Peyer's patch (tissue), 4 donors: ENCODE data around the gene TUBAL3. TPM values are rescaled to one million over a fixed set of nuclear protein-coding genes. Genes with fewer than 3 reads are reported as not detected.

Source experiments
- DNase-seq, 3 donors: peaks; one replicate each; pipeline ENCODE4 v3.0.0-alpha.2; 2017 to 2019
- H3K27ac ChIP-seq, 4 donors: fragments of 200-600 bp; sonication (generic); one replicate each; pipeline ENCODE4 v1.5.1; 2016 to 2019
- H3K27me3 ChIP-seq, 2 donors: fragments of 200-600 bp; sonication (generic); one replicate each; pipeline ENCODE4 v1.5.1; 2019
- H3K36me3 ChIP-seq, 3 donors: fragments of 200-600 bp; sonication (generic); one replicate each; pipeline ENCODE4 v1.5.1; 2016 to 2019
- H3K4me1 ChIP-seq, 4 donors: fragments of 200-600 bp; sonication (generic); one replicate each; pipeline ENCODE4 v1.5.1; 2016 to 2019
- H3K4me3 ChIP-seq, 4 donors: fragments of 200-600 bp; sonication (generic); 1 replicate in 3 of 4; 2 replicates in 1 of 4; pipeline ENCODE4 v1.5.1; 2016 to 2019; ENCODE audit warnings: mild to moderate bottlenecking in 1 of 4
- H3K9me3 ChIP-seq, 4 donors: fragments of 200-600 bp; sonication (generic); one replicate each; pipeline ENCODE4 v1.5.1; 2016 to 2019; ENCODE audit warnings: mild to moderate bottlenecking in 1 of 4
- CTCF ChIP-seq, 6 experiments: fragments of 450-650 bp in 4 of 6; fragments of 200-600 bp in 2 of 6; sonication (generic) in 1 of 6; IDR thresholded peaks; one replicate each; pipeline ENCODE4 v1.5.1; 2017 to 2019; ENCODE audit warnings: antibody characterized with exemption in 6 of 6, mild to moderate bottlenecking in 3 of 6, moderate library complexity in 1 of 6
- POLR2A ChIP-seq, 2 donors: fragments of 450-650 bp; IDR thresholded peaks; one replicate each; pipeline ENCODE4 v1.5.1; 2017; ENCODE audit warnings: antibody characterized with exemption in 2 of 2, mild to moderate bottlenecking in 2 of 2, moderate library complexity in 2 of 2
- total RNA-seq, 4 donors: library from RNA; depleted of rRNA; stranded (reverse); fragments of >200 nt; gene quantifications; one replicate each; pipeline ENCODE4 v1.1.0, GENCODE V29; 2016

Gene TUBAL3
- total RNA-seq, 4 donors from 2014 or later: 3.3 to 95.4 (median 74.2) TPM

DNA sequence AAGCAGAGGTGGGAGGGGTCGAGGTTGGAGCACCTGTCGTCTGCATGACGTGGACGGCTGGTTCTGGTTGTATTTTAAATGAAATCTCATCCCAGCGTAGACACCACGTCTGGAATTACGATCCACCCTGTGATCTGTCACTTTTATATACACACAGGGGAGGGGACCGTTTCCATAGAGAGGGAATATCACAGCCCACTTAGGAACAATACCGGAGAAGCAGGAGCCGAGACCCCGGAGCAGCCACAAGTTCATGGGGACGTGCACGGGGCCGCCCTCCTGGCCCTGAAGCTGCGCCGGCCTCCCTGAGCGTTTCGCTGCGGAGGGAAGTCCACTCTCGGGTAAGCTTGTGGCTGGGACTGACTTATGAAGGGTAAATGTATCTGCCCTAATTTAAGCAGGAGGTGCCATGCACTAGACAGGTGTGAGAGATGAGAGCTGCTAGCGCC, 39.7 kb downstream of the TUBAL3 start, which contains the start of gene UCN3:
Gene UCN3 (plus strand): TSS at position 77 of the 449 bp plus-strand sequence. CDS start 8,755 bp downstream, outside the sequence.
- no peak within 1 kb of the TSS for H3K4me3 ChIP-seq
- no peak within 1 kb of the TSS for H3K27ac ChIP-seq
- no peaks in the 10 kb centered on the region for H3K9me3 ChIP-seq
- H3K36me3 ChIP-seq: no peaks in the 10 kb centered on the region
- no peaks in the 10 kb centered on the region for H3K27me3 ChIP-seq
- H3K4me1 ChIP-seq: peaks cover 0 to 4% (median 0%) of the 10 kb centered on the region in 4 donors
- TF ChIP-seq POLR2A (IDR thresholded peaks at IDR 0.05) (no peak), CTCF (IDR thresholded peaks at IDR 0.05) (no peak)
- no peak for DNase-seq

GRCh38 chr10:5364374-5364773, 40.3 kb downstream of the TUBAL3 start:
- Histone ChIP-seq H3K27ac (no peak overlapping the region), H3K36me3 (no peaks in the 10 kb centered on the region), H3K4me1 (peaks cover 0 to 4% (median 0%) of the 10 kb centered on the region in 4 donors), H3K9me3 (no peaks in the 10 kb centered on the region), H3K4me3 (no peak overlapping the region), H3K27me3 (no peaks in the 10 kb centered on the region)
- no peak for DNase-seq
- TF ChIP-seq POLR2A (IDR thresholded peaks at IDR 0.05) (no peak), CTCF (IDR thresholded peaks at IDR 0.05) (no peak)

DNA sequence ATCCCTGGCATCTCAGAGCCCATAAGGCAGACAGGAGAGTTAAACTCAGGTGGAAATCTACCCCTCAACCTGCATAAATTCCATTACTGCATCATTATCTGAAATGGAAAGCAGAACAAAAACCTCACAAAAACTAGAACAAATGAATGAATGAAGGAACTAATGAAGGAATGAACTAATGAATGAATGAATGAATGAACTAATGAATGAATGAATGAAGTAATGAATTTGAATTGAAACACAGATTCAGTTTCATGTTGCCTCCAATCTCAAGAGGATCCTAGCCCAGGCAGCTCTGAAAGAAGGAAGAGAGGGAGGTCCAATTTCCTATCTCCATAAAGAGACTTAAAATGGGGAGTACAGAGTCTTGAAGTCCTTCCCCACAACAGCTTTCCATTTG, 41.8 kb downstream of the TUBAL3 start:
- TF ChIP-seq CTCF (IDR thresholded peaks at IDR 0.05) (no peak), POLR2A (IDR thresholded peaks at IDR 0.05) (no peak)
- no peaks in the 10 kb centered on the region for H3K27me3 ChIP-seq

DNA sequence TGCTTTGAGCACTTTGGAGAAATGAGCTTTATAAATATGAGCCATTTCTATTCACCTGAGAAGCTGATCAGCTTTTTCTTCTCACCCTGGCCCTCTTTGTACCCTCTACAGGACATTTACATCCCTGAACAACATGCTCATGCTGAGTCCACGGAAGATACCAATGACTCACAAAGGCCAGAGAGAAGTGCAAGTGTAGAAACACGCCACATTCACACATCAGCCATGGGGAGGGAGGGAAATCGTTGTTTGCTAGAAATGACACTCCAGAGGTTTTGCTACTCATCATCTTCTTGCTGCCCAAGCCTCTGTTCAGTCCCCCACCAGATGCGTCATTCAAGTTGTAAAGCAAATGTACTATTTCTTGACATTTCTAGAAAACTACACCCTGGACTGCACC, 42.7 kb downstream of the TUBAL3 start:
- no peaks in the 10 kb centered on the region for H3K9me3 ChIP-seq
- DNase-seq: no peak
- H3K27ac ChIP-seq: no peak overlapping the region
- TF ChIP-seq POLR2A (IDR thresholded peaks at IDR 0.05): no peak
- H3K4me1 ChIP-seq: peaks cover 0 to 4% (median 0%) of the 10 kb centered on the region in 4 donors
- no peak overlapping the region for H3K4me3 ChIP-seq
- no peaks in the 10 kb centered on the region for H3K27me3 ChIP-seq
- no peaks in the 10 kb centered on the region for H3K36me3 ChIP-seq

More for the DNA sequence above, 41.8 kb downstream of the TUBAL3 start:
- no peaks in the 10 kb centered on the region for H3K9me3 ChIP-seq
- no peak overlapping the region for H3K27ac ChIP-seq
- no peak overlapping the region for H3K4me3 ChIP-seq
- peaks cover 0 to 4% (median 0%) of the 10 kb centered on the region in 4 donors for H3K4me1 ChIP-seq
- H3K36me3 ChIP-seq: no peaks in the 10 kb centered on the region
- DNase-seq: no peak

GRCh38 chr10:5360318-5360915, 44.2 kb downstream of the TUBAL3 start:
- peaks cover 0 to 4% (median 0%) of the 10 kb centered on the region in 4 donors for H3K4me1 ChIP-seq
- no peak overlapping the region for H3K4me3 ChIP-seq

More at GRCh38 chr10:5360318-5360915, 44.2 kb downstream of the TUBAL3 start:
- TF ChIP-seq CTCF (IDR thresholded peaks at IDR 0.05): no peak
- no peak for TF ChIP-seq POLR2A (IDR thresholded peaks at IDR 0.05)
- no peak for DNase-seq
- no peaks in the 10 kb centered on the region for H3K9me3 ChIP-seq
- H3K27ac ChIP-seq: no peak overlapping the region
- no peaks in the 10 kb centered on the region for H3K27me3 ChIP-seq
- no peaks in the 10 kb centered on the region for H3K36me3 ChIP-seq
